WTC11 (cell line): ENCODE data around the gene OR2A2. TPM values are rescaled to one million over a fixed set of nuclear protein-coding genes. Genes with fewer than 3 reads are reported as not detected.

ENCODE experiments used
- ATAC-seq: fragments of 200-7000 bp; cut with Tn5 transposase; 2 replicates; pipeline ENCODE4 v1.10.0; 2021; ENCODE audit warnings: mild to moderate bottlenecking, moderate library complexity
- CTCF ChIA-PET: fragments of 300-600 bp; sonication (Branson Sonifier 250); formaldehyde crosslinking; loops from one replicate; lab custom pipeline; 2021; ENCODE audit warnings: antibody characterized with exemption; lab: Charles Lee
- POLR2A ChIA-PET: fragments of 350-600 bp; sonication (Branson Sonifier 250); formaldehyde crosslinking; loops from one replicate; lab custom pipeline; 2021; ENCODE audit warnings: antibody characterized with exemption; lab: Charles Lee
- DNase-seq: peaks from one replicate; pipeline ENCODE4 v3.0.0; 2021; ENCODE audit warnings: low spot score
- H3K27ac Mint-ChIP-seq: 2 replicates; pipeline ENCODE4 v1.8.0; 2021; ENCODE audit warnings: mixed read lengths
- H3K27me3 Mint-ChIP-seq: 2 replicates; pipeline ENCODE4 v1.8.0; 2021; ENCODE audit warnings: low read depth, mild to moderate bottlenecking, moderate library complexity, mixed read lengths
- H3K36me3 Mint-ChIP-seq: 2 replicates; pipeline ENCODE4 v1.8.0; 2021; ENCODE audit warnings: mixed read lengths
- H3K4me1 Mint-ChIP-seq: 2 replicates; pipeline ENCODE4 v1.8.0; 2022; ENCODE audit warnings: mixed read lengths
- H3K4me3 Mint-ChIP-seq: 2 replicates; pipeline ENCODE4 v1.8.0; 2021; ENCODE audit warnings: mild to moderate bottlenecking, moderate library complexity, mixed read lengths
- H3K9me3 Mint-ChIP-seq: 2 replicates; pipeline ENCODE4 v1.8.0; 2021; ENCODE audit warnings: mixed read lengths
- ATF3 ChIP-seq: sonication (generic); formaldehyde crosslinking; conservative IDR thresholded peaks from 2 replicates; pipeline ENCODE4 v1.8.1; 2022; ENCODE audit warnings: mild to moderate bottlenecking, missing genetic modification reagents
- EMX1 ChIP-seq: fragments of 250-450 bp; sonication (Bioruptor Pico); IDR thresholded peaks from 2 replicates; pipeline ENCODE4 v1.8.0; 2021; ENCODE audit warnings: mild to moderate bottlenecking
- FOXP1 ChIP-seq: sonication (generic); formaldehyde crosslinking; IDR thresholded peaks from 2 replicates; pipeline ENCODE4 v1.8.0; 2022; ENCODE audit warnings: missing genetic modification reagents, mild to moderate bottlenecking, moderate library complexity, borderline replicate concordance
- FOXP4 ChIP-seq: sonication (generic); formaldehyde crosslinking; IDR thresholded peaks from 2 replicates; pipeline ENCODE4 v1.8.0; 2022; ENCODE audit warnings: mild to moderate bottlenecking, missing genetic modification reagents
- OVOL2 ChIP-seq: fragments of 250-450 bp; sonication (Bioruptor Pico); IDR thresholded peaks from 2 replicates; pipeline ENCODE4 v1.9.0; 2021; ENCODE audit warnings: mild to moderate bottlenecking, borderline replicate concordance
- PRRX2 ChIP-seq: fragments of 250-450 bp; sonication (Bioruptor Pico); IDR thresholded peaks from 2 replicates; pipeline ENCODE4 v1.8.0; 2021; ENCODE audit warnings: mild to moderate bottlenecking
- ZNF263 ChIP-seq: sonication (generic); formaldehyde crosslinking; IDR thresholded peaks from 2 replicates; pipeline ENCODE4 v1.8.1; 2022; ENCODE audit warnings: low read depth, mild to moderate bottlenecking, moderate library complexity, missing genetic modification reagents
- ZNF317 ChIP-seq: sonication (generic); formaldehyde crosslinking; IDR thresholded peaks from 2 replicates; pipeline ENCODE4 v1.8.1; 2023; ENCODE audit warnings: low read depth, mild to moderate bottlenecking, moderate library complexity, missing genetic modification reagents, borderline replicate concordance
- ZNF425 ChIP-seq: fragments of 250-450 bp; sonication (Bioruptor Pico); conservative IDR thresholded peaks from 2 replicates; pipeline ENCODE4 v1.9.0; 2021; ENCODE audit warnings: mild to moderate bottlenecking
- ZNF671 ChIP-seq: fragments of 250-450 bp; sonication (Bioruptor Pico); IDR thresholded peaks from 2 replicates; pipeline ENCODE4 v1.8.0; 2021; ENCODE audit warnings: mild to moderate bottlenecking
- total RNA-seq: library from RNA; stranded (reverse); gene quantifications from 3 replicates; pipeline ENCODE4 v1.2.3, GENCODE V29; 2021
- TF ChIP-seq, protein P1 (sequence below): sonication (generic); formaldehyde crosslinking; IDR thresholded peaks from 2 replicates; pipeline ENCODE4 v1.8.1; 2022; ENCODE audit warnings: missing genetic modification reagents, borderline replicate concordance
- TF ChIP-seq, protein P2 (sequence below): sonication (generic); formaldehyde crosslinking; IDR thresholded peaks from 2 replicates; pipeline ENCODE4 v1.8.1; 2023; ENCODE audit warnings: mild to moderate bottlenecking, missing genetic modification reagents, borderline replicate concordance
- TF ChIP-seq, protein P3 (sequence below): sonication (generic); formaldehyde crosslinking; IDR thresholded peaks from 2 replicates; pipeline ENCODE4 v1.8.1; 2022; ENCODE audit warnings: mild to moderate bottlenecking, missing genetic modification reagents, moderate library complexity, borderline replicate concordance

Gene OR2A2
- total RNA-seq, 1 experiment from 2014 or later, result not detected

- CTCF ChIA-PET, result interaction anchor here (1.1 kb wide), 1 partner anchor 16 kb away, joined by 3 read pairs; no protein-coding TSS in a partner anchor
- H3K27ac Mint-ChIP-seq, result no peak overlapping the region
These were observed 35.0 kb downstream of the OR2A2 start for GRCh38 chr7:144144426-144144825.

GRCh38 chr7:144148224-144148827 is 38.9 kb downstream of the OR2A2 start:
- Mint-ChIP-seq H3K36me3 (peaks cover 31% of the 10 kb centered on the region), H3K27me3 (peaks cover 4% of the 10 kb centered on the region; the same call in 1 of the 2 replicates), H3K27ac (no peak overlapping the region), H3K4me1 (no peaks in the 10 kb centered on the region), H3K4me3 (no peak overlapping the region), H3K9me3 (peaks cover 70% of the 10 kb centered on the region)
- no peak for TF ChIP-seq ATF3
- TF ChIP-seq, protein P1, sequence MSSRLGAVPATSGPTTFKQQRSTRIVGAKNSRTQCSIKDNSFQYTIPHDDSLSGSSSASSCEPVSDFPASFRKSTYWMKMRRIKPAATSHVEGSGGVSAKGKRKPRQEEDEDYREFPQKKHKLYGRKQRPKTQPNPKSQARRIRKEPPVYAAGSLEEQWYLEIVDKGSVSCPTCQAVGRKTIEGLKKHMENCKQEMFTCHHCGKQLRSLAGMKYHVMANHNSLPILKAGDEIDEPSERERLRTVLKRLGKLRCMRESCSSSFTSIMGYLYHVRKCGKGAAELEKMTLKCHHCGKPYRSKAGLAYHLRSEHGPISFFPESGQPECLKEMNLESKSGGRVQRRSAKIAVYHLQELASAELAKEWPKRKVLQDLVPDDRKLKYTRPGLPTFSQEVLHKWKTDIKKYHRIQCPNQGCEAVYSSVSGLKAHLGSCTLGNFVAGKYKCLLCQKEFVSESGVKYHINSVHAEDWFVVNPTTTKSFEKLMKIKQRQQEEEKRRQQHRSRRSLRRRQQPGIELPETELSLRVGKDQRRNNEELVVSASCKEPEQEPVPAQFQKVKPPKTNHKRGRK (CRISPR knock-in tag), result no peak
- TF ChIP-seq, protein P2, sequence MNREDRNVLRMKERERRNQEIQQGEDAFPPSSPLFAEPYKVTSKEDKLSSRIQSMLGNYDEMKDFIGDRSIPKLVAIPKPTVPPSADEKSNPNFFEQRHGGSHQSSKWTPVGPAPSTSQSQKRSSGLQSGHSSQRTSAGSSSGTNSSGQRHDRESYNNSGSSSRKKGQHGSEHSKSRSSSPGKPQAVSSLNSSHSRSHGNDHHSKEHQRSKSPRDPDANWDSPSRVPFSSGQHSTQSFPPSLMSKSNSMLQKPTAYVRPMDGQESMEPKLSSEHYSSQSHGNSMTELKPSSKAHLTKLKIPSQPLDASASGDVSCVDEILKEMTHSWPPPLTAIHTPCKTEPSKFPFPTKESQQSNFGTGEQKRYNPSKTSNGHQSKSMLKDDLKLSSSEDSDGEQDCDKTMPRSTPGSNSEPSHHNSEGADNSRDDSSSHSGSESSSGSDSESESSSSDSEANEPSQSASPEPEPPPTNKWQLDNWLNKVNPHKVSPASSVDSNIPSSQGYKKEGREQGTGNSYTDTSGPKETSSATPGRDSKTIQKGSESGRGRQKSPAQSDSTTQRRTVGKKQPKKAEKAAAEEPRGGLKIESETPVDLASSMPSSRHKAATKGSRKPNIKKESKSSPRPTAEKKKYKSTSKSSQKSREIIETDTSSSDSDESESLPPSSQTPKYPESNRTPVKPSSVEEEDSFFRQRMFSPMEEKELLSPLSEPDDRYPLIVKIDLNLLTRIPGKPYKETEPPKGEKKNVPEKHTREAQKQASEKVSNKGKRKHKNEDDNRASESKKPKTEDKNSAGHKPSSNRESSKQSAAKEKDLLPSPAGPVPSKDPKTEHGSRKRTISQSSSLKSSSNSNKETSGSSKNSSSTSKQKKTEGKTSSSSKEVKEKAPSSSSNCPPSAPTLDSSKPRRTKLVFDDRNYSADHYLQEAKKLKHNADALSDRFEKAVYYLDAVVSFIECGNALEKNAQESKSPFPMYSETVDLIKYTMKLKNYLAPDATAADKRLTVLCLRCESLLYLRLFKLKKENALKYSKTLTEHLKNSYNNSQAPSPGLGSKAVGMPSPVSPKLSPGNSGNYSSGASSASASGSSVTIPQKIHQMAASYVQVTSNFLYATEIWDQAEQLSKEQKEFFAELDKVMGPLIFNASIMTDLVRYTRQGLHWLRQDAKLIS, result no peak
- no peak for TF ChIP-seq ZNF263 (CRISPR knock-in tag)
- no peak for TF ChIP-seq EMX1
- no peak for TF ChIP-seq ZNF425
- TF ChIP-seq FOXP4, result no peak
- no peak for TF ChIP-seq PRRX2 (CRISPR knock-in tag)
- no peak for TF ChIP-seq OVOL2 (CRISPR knock-in tag)
- no peak for TF ChIP-seq ZNF317
- TF ChIP-seq FOXP1 (CRISPR knock-in tag), result no peak
- no peak for DNase-seq
- POLR2A ChIA-PET, result no interaction called here
- no peak for ATAC-seq
- CTCF ChIA-PET, result interaction anchor here (1.4 kb wide), 1 partner anchor 21 kb away, joined by 4 read pairs; no protein-coding TSS in a partner anchor

More at GRCh38 chr7:144144426-144144825, 35.0 kb downstream of the OR2A2 start:
- no peak overlapping the region for H3K4me3 Mint-ChIP-seq
- H3K27me3 Mint-ChIP-seq, result peaks cover 4% of the 10 kb centered on the region; the same call in 1 of the 2 replicates
- no peaks in the 10 kb centered on the region for H3K4me1 Mint-ChIP-seq
- POLR2A ChIA-PET, result no interaction called here
- TF ChIP-seq ZNF671 (CRISPR knock-in tag) (no peak), ZNF317 (no peak)
- TF ChIP-seq, protein P3, sequence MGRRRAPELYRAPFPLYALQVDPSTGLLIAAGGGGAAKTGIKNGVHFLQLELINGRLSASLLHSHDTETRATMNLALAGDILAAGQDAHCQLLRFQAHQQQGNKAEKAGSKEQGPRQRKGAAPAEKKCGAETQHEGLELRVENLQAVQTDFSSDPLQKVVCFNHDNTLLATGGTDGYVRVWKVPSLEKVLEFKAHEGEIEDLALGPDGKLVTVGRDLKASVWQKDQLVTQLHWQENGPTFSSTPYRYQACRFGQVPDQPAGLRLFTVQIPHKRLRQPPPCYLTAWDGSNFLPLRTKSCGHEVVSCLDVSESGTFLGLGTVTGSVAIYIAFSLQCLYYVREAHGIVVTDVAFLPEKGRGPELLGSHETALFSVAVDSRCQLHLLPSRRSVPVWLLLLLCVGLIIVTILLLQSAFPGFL (CRISPR knock-in tag), result no peak
- TF ChIP-seq, all 79 proteins: peak for 0
- DNase-seq (no peak), ATAC-seq (no peak)
- Mint-ChIP-seq H3K9me3 (peaks cover 74% of the 10 kb centered on the region), H3K36me3 (peaks cover 19% of the 10 kb centered on the region)
